ENCODE measurements around the gene MIER2.
"Not testable (repeated sequence)": the region's sequence is repeated elsewhere in the genome, so short reads cannot be mapped to it uniquely, and the experiment has no call there.

Gene MIER2

GRCh38 chr19:390386-391206 is 46.0 kb upstream of the MIER2 start:
- Mint-ChIP-seq H3K27ac (no peak overlapping the region), H3K36me3 (ENCODE audit: low read depth) (no peaks in the 10 kb centered on the region)

GRCh38 chr19:389935-390289 is 45.3 kb upstream of the MIER2 start:
- TF ChIP-seq, protein P1, sequence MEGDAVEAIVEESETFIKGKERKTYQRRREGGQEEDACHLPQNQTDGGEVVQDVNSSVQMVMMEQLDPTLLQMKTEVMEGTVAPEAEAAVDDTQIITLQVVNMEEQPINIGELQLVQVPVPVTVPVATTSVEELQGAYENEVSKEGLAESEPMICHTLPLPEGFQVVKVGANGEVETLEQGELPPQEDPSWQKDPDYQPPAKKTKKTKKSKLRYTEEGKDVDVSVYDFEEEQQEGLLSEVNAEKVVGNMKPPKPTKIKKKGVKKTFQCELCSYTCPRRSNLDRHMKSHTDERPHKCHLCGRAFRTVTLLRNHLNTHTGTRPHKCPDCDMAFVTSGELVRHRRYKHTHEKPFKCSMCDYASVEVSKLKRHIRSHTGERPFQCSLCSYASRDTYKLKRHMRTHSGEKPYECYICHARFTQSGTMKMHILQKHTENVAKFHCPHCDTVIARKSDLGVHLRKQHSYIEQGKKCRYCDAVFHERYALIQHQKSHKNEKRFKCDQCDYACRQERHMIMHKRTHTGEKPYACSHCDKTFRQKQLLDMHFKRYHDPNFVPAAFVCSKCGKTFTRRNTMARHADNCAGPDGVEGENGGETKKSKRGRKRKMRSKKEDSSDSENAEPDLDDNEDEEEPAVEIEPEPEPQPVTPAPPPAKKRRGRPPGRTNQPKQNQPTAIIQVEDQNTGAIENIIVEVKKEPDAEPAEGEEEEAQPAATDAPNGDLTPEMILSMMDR (IDR thresholded peaks at IDR 0.05), result no peak
- Mint-ChIP-seq H3K36me3 (ENCODE audit: low read depth) (no peaks in the 10 kb centered on the region), H3K4me1 (peaks cover 37% of the 10 kb centered on the region), H3K9me3 (peaks cover 26% of the 10 kb centered on the region), H3K27ac (no peak overlapping the region), H3K27me3 (ENCODE audit: low read depth, poor library complexity) (peaks cover 17% of the 10 kb centered on the region), H3K4me3 (no peak overlapping the region)
- no peak for DNase-seq

More at GRCh38 chr19:390386-391206, 46.0 kb upstream of the MIER2 start:
- Mint-ChIP-seq H3K9me3 (peaks cover 33% of the 10 kb centered on the region), H3K4me3 (no peak overlapping the region), H3K27me3 (ENCODE audit: low read depth, poor library complexity) (peaks cover 19% of the 10 kb centered on the region), H3K4me1 (peaks cover 32% of the 10 kb centered on the region)
- TF ChIP-seq, protein P1 (IDR thresholded peaks at IDR 0.05), result no peak
- DNase-seq, result no peak

GRCh38 chr19:389255-389934 is 44.8 kb upstream of the MIER2 start:
- DNase-seq, result no peak
- Mint-ChIP-seq H3K27ac (no peak overlapping the region), H3K4me3 (no peak overlapping the region), H3K9me3 (peaks cover 23% of the 10 kb centered on the region), H3K27me3 (ENCODE audit: low read depth, poor library complexity) (peaks cover 17% of the 10 kb centered on the region), H3K4me1 (peaks cover 42% of the 10 kb centered on the region), H3K36me3 (ENCODE audit: low read depth) (no peaks in the 10 kb centered on the region)
- TF ChIP-seq, protein P1 (IDR thresholded peaks at IDR 0.05), result no peak

DNA sequence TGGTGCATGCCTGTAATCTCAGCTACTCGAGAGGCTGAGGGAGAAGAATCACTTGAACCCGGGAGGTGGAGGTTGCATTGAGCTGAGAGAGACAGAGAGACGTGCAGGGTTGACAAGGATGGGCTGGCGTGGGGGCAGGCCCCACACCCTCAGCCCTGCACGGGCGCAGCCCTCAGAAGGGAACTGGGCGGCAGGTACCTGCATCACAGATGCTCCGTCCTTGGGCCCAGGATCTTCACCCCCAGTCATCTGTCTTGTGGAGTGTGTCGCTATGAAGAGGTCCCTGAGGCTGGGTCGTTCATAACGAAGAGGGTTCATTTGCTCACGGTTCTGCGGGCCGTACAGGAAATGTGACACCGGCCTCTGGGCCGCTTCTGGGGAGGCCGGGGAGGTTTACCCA is 44.1 kb upstream of the MIER2 start:
- Mint-ChIP-seq H3K4me3 (peak overlapping the region; percentile 34), H3K36me3 (ENCODE audit: low read depth) (no peaks in the 10 kb centered on the region), H3K9me3 (peaks cover 23% of the 10 kb centered on the region), H3K27me3 (ENCODE audit: low read depth, poor library complexity) (peaks cover 20% of the 10 kb centered on the region), H3K4me1 (peaks cover 49% of the 10 kb centered on the region), H3K27ac (no peak overlapping the region)
- TF ChIP-seq, protein P1 (IDR thresholded peaks at IDR 0.05), result no peak
- no peak for DNase-seq

DNA sequence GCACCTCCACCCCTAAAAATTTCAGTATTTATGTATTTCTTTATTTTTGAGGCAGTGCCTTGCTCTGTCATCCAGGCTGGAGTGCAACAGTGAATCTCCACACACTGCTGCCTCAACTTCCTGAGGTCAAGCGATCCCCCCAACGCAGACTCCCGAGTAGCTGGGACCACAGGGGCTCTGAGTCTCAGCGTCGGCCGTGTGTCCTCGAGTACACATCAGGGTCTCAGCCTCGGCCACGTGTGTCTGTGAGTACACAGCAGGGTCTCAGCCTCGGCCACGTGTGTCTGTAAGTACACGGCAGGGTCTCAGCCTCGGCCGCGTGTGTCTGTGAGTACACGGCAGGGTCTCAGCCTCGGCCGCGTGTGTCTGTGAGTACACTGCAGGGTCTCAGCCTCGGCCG is 43.2 kb upstream of the MIER2 start:
- H3K36me3 Mint-ChIP-seq (ENCODE audit: low read depth), result no peaks in the 10 kb centered on the region
- peaks cover 55% of the 10 kb centered on the region for H3K4me1 Mint-ChIP-seq
- TF ChIP-seq, protein P1 (IDR thresholded peaks at IDR 0.05), result no peak
- DNase-seq, result no peak
- H3K9me3 Mint-ChIP-seq, result peaks cover 23% of the 10 kb centered on the region
- H3K4me3 Mint-ChIP-seq, result no peak overlapping the region
- peaks cover 25% of the 10 kb centered on the region for H3K27me3 Mint-ChIP-seq (ENCODE audit: low read depth, poor library complexity)
- H3K27ac Mint-ChIP-seq, result no peak overlapping the region

DNA sequence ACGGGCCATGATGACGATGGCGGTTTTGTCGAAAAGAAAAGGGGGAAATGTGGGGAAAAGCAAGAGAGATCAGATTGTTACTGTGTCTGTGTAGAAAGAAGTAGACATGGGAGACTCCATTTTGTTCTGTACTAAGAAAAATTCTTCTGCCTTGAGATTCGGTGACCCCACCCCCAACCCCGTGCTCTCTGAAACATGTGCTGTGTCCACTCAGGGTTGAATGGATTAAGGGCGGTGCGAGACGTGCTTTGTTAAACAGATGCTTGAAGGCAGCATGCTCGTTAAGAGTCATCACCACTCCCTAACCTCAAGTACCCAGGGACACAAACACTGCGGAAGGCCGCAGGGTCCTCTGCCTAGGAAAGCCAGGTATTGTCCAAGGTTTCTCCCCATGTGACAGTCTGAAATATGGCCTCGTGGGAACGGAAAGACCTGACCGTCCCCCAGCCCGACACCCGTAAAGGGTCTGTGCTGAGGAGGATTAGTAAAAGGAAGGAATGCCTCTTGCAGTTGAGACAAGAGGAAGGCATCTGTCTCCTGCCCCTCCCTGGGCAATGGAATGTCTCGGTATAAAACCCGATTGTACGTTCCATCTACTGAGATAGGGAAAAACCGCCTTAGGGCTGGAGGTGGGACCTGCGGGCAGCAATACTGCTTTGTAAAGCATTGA is 42.2 kb upstream of the MIER2 start:
- H3K27ac Mint-ChIP-seq, H3K4me3 Mint-ChIP-seq: not testable (repeated sequence)

DNA sequence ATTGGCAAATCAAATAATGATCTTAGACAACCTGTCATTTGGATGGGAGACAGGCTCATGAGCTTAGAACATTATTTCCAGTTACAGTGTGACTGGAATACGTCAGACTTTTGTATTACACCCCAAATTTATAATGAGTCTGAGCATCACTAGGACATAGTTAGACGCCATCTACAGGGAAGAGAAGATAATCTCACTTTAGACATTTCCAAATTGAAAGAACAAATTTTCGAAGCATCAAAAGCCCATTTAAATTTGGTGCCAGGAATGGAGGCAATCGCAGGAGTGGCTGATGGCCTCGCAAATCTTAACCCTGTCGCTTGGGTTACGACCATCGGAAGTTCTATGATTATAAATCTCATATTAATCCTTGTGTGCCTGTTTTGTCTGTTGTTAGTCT is 41.6 kb upstream of the MIER2 start:
- H3K36me3 Mint-ChIP-seq (ENCODE audit: low read depth), result not testable (repeated sequence)
- Mint-ChIP-seq H3K9me3 (peaks cover 27% of the 10 kb centered on the region), H3K4me1 (peaks cover 54% of the 10 kb centered on the region)

More for the DNA sequence above, 42.2 kb upstream of the MIER2 start:
- peaks cover 54% of the 10 kb centered on the region for H3K4me1 Mint-ChIP-seq
- DNase-seq; H3K36me3 Mint-ChIP-seq (ENCODE audit: low read depth): not testable (repeated sequence)
- peaks cover 27% of the 10 kb centered on the region for H3K9me3 Mint-ChIP-seq
- H3K27me3 Mint-ChIP-seq (ENCODE audit: low read depth, poor library complexity), result peaks cover 24% of the 10 kb centered on the region

More for the DNA sequence above, 41.6 kb upstream of the MIER2 start:
- DNase-seq, H3K27ac Mint-ChIP-seq, H3K4me3 Mint-ChIP-seq: not testable (repeated sequence)
- peaks cover 20% of the 10 kb centered on the region for H3K27me3 Mint-ChIP-seq (ENCODE audit: low read depth, poor library complexity)

Measured in nephron progenitor cell (in vitro differentiated cells).